Adipocyte (in vitro differentiated cells): ENCODE data around the gene SH3RF3.

Experiments used
- DNase-seq: peaks from one replicate; pipeline ENCODE4 v3.0.0-alpha.2; 2015; ENCODE audit warnings: low read depth
- H3K27me3 ChIP-seq: replicated peaks from 2 replicates; pipeline ENCODE4 v1.7.0; 2013; ENCODE audit warnings: mild to moderate bottlenecking, low read length, moderate library complexity; ENCODE audit not compliant: control insufficient read depth, insufficient read depth
- H3K36me3 ChIP-seq: 2 replicates; pipeline ENCODE4 v1.7.0; 2013; ENCODE audit warnings: low read length, mild to moderate bottlenecking, moderate library complexity; ENCODE audit not compliant: control insufficient read depth, insufficient read depth, severe bottlenecking
- H3K4me1 ChIP-seq: 2 replicates; pipeline ENCODE4 v1.7.0; 2013; ENCODE audit warnings: mild to moderate bottlenecking, low read length, moderate library complexity; ENCODE audit not compliant: control insufficient read depth, insufficient read depth
- H3K4me3 ChIP-seq: 2 replicates; pipeline ENCODE4 v1.7.0; 2013; ENCODE audit warnings: mild to moderate bottlenecking, low read length, moderate library complexity
- H3K9ac ChIP-seq: 2 replicates; pipeline ENCODE4 v1.7.0; 2013; ENCODE audit warnings: mild to moderate bottlenecking, low read length, moderate library complexity
- H3K9me3 ChIP-seq: 2 replicates; pipeline ENCODE4 v1.7.0; 2013; ENCODE audit warnings: mild to moderate bottlenecking, low read length, moderate library complexity; ENCODE audit not compliant: control insufficient read depth

SH3RF3 gene

GRCh38 chr2:109162999-109163398 lies 34.0 kb downstream of the SH3RF3 start:
- no peaks in the 10 kb centered on the region for H3K9me3 ChIP-seq
- H3K4me1 ChIP-seq, result peaks cover 39% of the 10 kb centered on the region
- no peaks in the 10 kb centered on the region for H3K36me3 ChIP-seq
- DNase-seq, result no peak
- no peak overlapping the region for H3K4me3 ChIP-seq
- no peak overlapping the region for H3K9ac ChIP-seq
- no peaks in the 10 kb centered on the region for H3K27me3 ChIP-seq

- H3K27me3 ChIP-seq, result no peaks in the 10 kb centered on the region
- peak overlapping the region; percentile 53 for H3K9ac ChIP-seq
- H3K36me3 ChIP-seq, result no peaks in the 10 kb centered on the region
- H3K4me3 ChIP-seq, result peak overlapping the region; percentile 5
- no peak for DNase-seq
- H3K9me3 ChIP-seq, result no peaks in the 10 kb centered on the region
- H3K4me1 ChIP-seq, result peaks cover 50% of the 10 kb centered on the region
These were observed 35.3 kb downstream of the SH3RF3 start for GRCh38 chr2:109164311-109164710.

- Histone ChIP-seq H3K9me3 (no peaks in the 10 kb centered on the region), H3K27me3 (no peaks in the 10 kb centered on the region), H3K36me3 (no peaks in the 10 kb centered on the region), H3K4me1 (peaks cover 50% of the 10 kb centered on the region), H3K9ac (peak overlapping the region; percentile 53), H3K4me3 (no peak overlapping the region)
- DNase-seq, result peak; percentile 64
These were observed 35.8 kb downstream of the SH3RF3 start for GRCh38 chr2:109164739-109165221.

GRCh38 chr2:109166811-109167210 lies 37.8 kb downstream of the SH3RF3 start:
- Histone ChIP-seq H3K4me1 (peaks cover 62% of the 10 kb centered on the region), H3K4me3 (peak overlapping the region; percentile 59), H3K36me3 (no peaks in the 10 kb centered on the region), H3K27me3 (no peaks in the 10 kb centered on the region), H3K9ac (peak overlapping the region; percentile 57), H3K9me3 (no peaks in the 10 kb centered on the region)
- peak; percentile 82 for DNase-seq

GRCh38 chr2:109168086-109168485 lies 39.1 kb downstream of the SH3RF3 start:
- no peak overlapping the region for H3K9ac ChIP-seq

GRCh38 chr2:109168716-109169115 lies 39.7 kb downstream of the SH3RF3 start:
- Histone ChIP-seq H3K9me3 (no peaks in the 10 kb centered on the region), H3K4me3 (no peak overlapping the region), H3K27me3 (no peaks in the 10 kb centered on the region), H3K9ac (no peak overlapping the region), H3K4me1 (peaks cover 81% of the 10 kb centered on the region), H3K36me3 (no peaks in the 10 kb centered on the region)
- DNase-seq, result no peak

More at GRCh38 chr2:109168086-109168485, 39.1 kb downstream of the SH3RF3 start:
- peak; percentile 72 for DNase-seq
- no peaks in the 10 kb centered on the region for H3K27me3 ChIP-seq
- no peak overlapping the region for H3K4me3 ChIP-seq
- H3K9me3 ChIP-seq, result no peaks in the 10 kb centered on the region
- H3K36me3 ChIP-seq, result no peaks in the 10 kb centered on the region
- peaks cover 75% of the 10 kb centered on the region for H3K4me1 ChIP-seq

- H3K36me3 ChIP-seq, result no peaks in the 10 kb centered on the region
- peaks cover 5% of the 10 kb centered on the region for H3K9me3 ChIP-seq
- H3K27me3 ChIP-seq, result no peaks in the 10 kb centered on the region
- no peak overlapping the region for H3K4me3 ChIP-seq
- DNase-seq, result no peak
- H3K4me1 ChIP-seq, result peaks cover 77% of the 10 kb centered on the region
- H3K9ac ChIP-seq, result peak overlapping the region; percentile 82
These were observed 41.6 kb downstream of the SH3RF3 start for GRCh38 chr2:109170645-109171044.

- no peaks in the 10 kb centered on the region for H3K27me3 ChIP-seq
- H3K4me3 ChIP-seq, result peak overlapping the region; percentile 36
- no peaks in the 10 kb centered on the region for H3K36me3 ChIP-seq
- H3K4me1 ChIP-seq, result peaks cover 71% of the 10 kb centered on the region
- peaks cover 5% of the 10 kb centered on the region for H3K9me3 ChIP-seq
- peak; percentile 97 for DNase-seq
- H3K9ac ChIP-seq, result peak overlapping the region; percentile 82
These were observed 42.7 kb downstream of the SH3RF3 start for GRCh38 chr2:109171444-109172334.

- Histone ChIP-seq H3K4me3 (peak overlapping the region; percentile 55), H3K9ac (peak overlapping the region; percentile 82), H3K36me3 (no peaks in the 10 kb centered on the region), H3K4me1 (peaks cover 64% of the 10 kb centered on the region), H3K9me3 (peaks cover 5% of the 10 kb centered on the region), H3K27me3 (no peaks in the 10 kb centered on the region)
- peak; percentile 33 for DNase-seq
These were observed 43.6 kb downstream of the SH3RF3 start for GRCh38 chr2:109172556-109173105.

- Histone ChIP-seq H3K9me3 (peaks cover 5% of the 10 kb centered on the region), H3K9ac (peak overlapping the region; percentile 82), H3K36me3 (no peaks in the 10 kb centered on the region), H3K4me1 (peaks cover 56% of the 10 kb centered on the region), H3K27me3 (no peaks in the 10 kb centered on the region), H3K4me3 (peak overlapping the region; percentile 55)
- peak; percentile 97 for DNase-seq
These were observed 44.5 kb downstream of the SH3RF3 start for GRCh38 chr2:109173311-109174171.

GRCh38 chr2:109174214-109174613 lies 45.2 kb downstream of the SH3RF3 start:
- peaks cover 51% of the 10 kb centered on the region for H3K4me1 ChIP-seq
- H3K27me3 ChIP-seq, result no peaks in the 10 kb centered on the region
- H3K36me3 ChIP-seq, result no peaks in the 10 kb centered on the region
- H3K4me3 ChIP-seq, result peak overlapping the region; percentile 37
- H3K9me3 ChIP-seq, result peaks cover 5% of the 10 kb centered on the region
- peak overlapping the region; percentile 61 for H3K9ac ChIP-seq
- DNase-seq, result peak; percentile 26
